Body of pancreas (tissue), 4 donors: Measurements from ENCODE around the gene NXT2. TPM values are rescaled to one million over a fixed set of nuclear protein-coding genes. Genes with fewer than 3 reads are reported as not detected.
A peak's percentile ranks its signal among the peaks of the same experiment; 100 is the strongest.

Experiments used
- ATAC-seq: fragments of 150-250 bp; one replicate; pipeline ENCODE4 v1.9.1; 2016
- DNase-seq, 4 donors: peaks; one replicate each; pipeline ENCODE4 v3.0.0-alpha.2; 2019
- H3K27ac ChIP-seq, 4 donors: fragments of 200-600 bp; sonication (generic); 1 replicate in 3 of 4; 2 replicates in 1 of 4; pipeline versions ENCODE4 v1.5.1 to v1.6.1; 2016 to 2019; ENCODE audit warnings: mild to moderate bottlenecking in 1 of 4, mixed read lengths in 1 of 4, moderate library complexity in 1 of 4
- H3K27me3 ChIP-seq, 2 donors: fragments of 200-600 bp; sonication (generic); one replicate each; pipeline ENCODE4 v1.6.0; 2016; ENCODE audit warnings: mild to moderate bottlenecking in 1 of 2
- H3K36me3 ChIP-seq, 2 donors: fragments of 200-600 bp; sonication (generic); replicated peaks in 1 of 2; 2 replicates each; pipeline ENCODE4 v1.5.1; 2016; ENCODE audit warnings: low read depth in 2 of 2; ENCODE audit not compliant: insufficient read depth in 1 of 2
- H3K4me1 ChIP-seq: fragments of 200-600 bp; sonication (generic); one replicate; pipeline ENCODE4 v1.6.0; 2016
- H3K4me3 ChIP-seq, 2 donors: fragments of 200-600 bp; sonication (generic); 1 replicate in 1 of 2; 2 replicates in 1 of 2; pipeline ENCODE4 v1.5.1; 2016 to 2019
- H3K9me3 ChIP-seq, 3 donors: fragments of 200-600 bp; sonication (generic); 1 replicate in 2 of 3; 2 replicates in 1 of 3; pipeline ENCODE4 v1.5.1; 2016
- CTCF ChIP-seq, 7 experiments: fragments of 450-650 bp in 4 of 7; fragments of 200-600 bp in 3 of 7; sonication (generic) in 3 of 7; IDR thresholded peaks; one replicate each; pipeline ENCODE4 v1.5.1; 2016 to 2019; ENCODE audit warnings: antibody characterized with exemption in 7 of 7
- POLR2A ChIP-seq, 3 donors: fragments of 450-650 bp; IDR thresholded peaks; one replicate each; pipeline ENCODE4 v1.6.1; 2016; ENCODE audit warnings: antibody characterized with exemption in 3 of 3, mild to moderate bottlenecking in 2 of 3
- WGBS, 2 donors: methylation state at CpG; one replicate each; pipeline ENCODE4 v1.1.5; 2017; 5-methylcytosine and 5-hydroxymethylcytosine counted together
- intact Hi-C: fragments of 100-400 bp; cut with DNase I; formaldehyde crosslinking; loops from one replicate; pipeline ENCODE4 v1.15.1; 2023
- total RNA-seq, 2 donors: library from RNA; depleted of rRNA; stranded (reverse); fragments of >200 nt; gene quantifications; one replicate each; pipeline ENCODE4 v1.1.0, GENCODE V29; 2016

Gene NXT2
- 1 to 10 TPM; 4.6 to 9.3 TPM for total RNA-seq

GRCh38 chrX:109536439-109537323 lies at the start of gene NXT2:
Gene NXT2, plus strand, starts transcription at chrX:109536844. Its CDS starts 163 bp downstream, at chrX:109537007.
- Histone ChIP-seq H3K27me3 (no peaks in the 10 kb centered on the region), H3K27ac (peak within 1 kb of the TSS; percentile 70 to 96 (median 89)), H3K9me3 (no peaks in the 10 kb centered on the region), H3K4me3 (peak within 1 kb of the TSS in 1 of 2 donors; percentile 3), H3K36me3 (no peaks in the 10 kb centered on the region), H3K4me1 (no peaks in the 10 kb centered on the region)
- intact Hi-C loops: no loop called here
- TF ChIP-seq POLR2A (IDR thresholded peaks at IDR 0.05): peak; percentile 65 to 93 (median 90)
- peak in 1 of 7 experiments; percentile 1 for TF ChIP-seq CTCF (IDR thresholded peaks at IDR 0.05)
- DNase-seq (peak; percentile 90 to 94 (median 92)), ATAC-seq (peak; percentile 98)
- WGBS, 2 donors: 2 to 5% methylated on average over 19 to 34 of the region's 43 CpGs

DNA sequence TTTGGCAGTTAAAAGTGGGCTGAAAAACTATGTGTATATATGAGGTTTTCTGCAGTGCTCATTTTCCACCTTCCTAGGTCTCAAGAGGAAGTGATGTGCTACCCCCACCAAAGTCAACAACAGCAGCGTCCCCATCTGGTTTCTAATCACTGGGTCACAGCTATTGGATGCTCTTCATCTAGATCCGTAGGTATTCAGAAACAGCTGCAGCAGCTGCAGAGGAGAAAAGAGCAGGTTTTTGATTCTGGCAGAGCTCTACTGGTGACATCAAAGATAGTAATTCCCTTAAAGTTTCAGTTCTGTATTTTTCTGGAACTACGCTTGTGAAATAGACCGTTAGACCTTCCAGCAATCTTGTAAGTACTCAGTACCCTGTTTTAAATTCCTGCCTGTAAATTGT lies 49.0 kb upstream of the NXT2 start:
- ATAC-seq: no peak
- no peak overlapping the region for H3K4me3 ChIP-seq
- DNase-seq: no peak
- TF ChIP-seq CTCF (IDR thresholded peaks at IDR 0.05) (no peak), POLR2A (IDR thresholded peaks at IDR 0.05) (no peak)
- no peaks in the 10 kb centered on the region for H3K4me1 ChIP-seq
- intact Hi-C loops: no loop called here
- WGBS, 2 donors: 41 to 43% methylated on average over 4 of the region's 4 CpGs
- no peak overlapping the region for H3K27ac ChIP-seq
- no peaks in the 10 kb centered on the region for H3K36me3 ChIP-seq
- H3K9me3 ChIP-seq: no peaks in the 10 kb centered on the region
- H3K27me3 ChIP-seq: no peaks in the 10 kb centered on the region

- Histone ChIP-seq H3K9me3 (no peaks in the 10 kb centered on the region), H3K36me3 (no peaks in the 10 kb centered on the region), H3K4me3 (no peak overlapping the region), H3K4me1 (no peaks in the 10 kb centered on the region), H3K27ac (no peak overlapping the region), H3K27me3 (no peaks in the 10 kb centered on the region)
- whole genome bisulfite sequencing, 2 donors: 77 to 91% methylated on average over 2 of the region's 2 CpGs
- no peak for DNase-seq
- no peak for ATAC-seq
- intact Hi-C loops: no loop called here
- TF ChIP-seq CTCF (IDR thresholded peaks at IDR 0.05) (no peak), POLR2A (IDR thresholded peaks at IDR 0.05) (no peak)
Measured at GRCh38 chrX:109489174-109489573, 47.5 kb upstream of the NXT2 start.

- Histone ChIP-seq H3K36me3 (no peaks in the 10 kb centered on the region), H3K27ac (no peak overlapping the region), H3K4me1 (no peaks in the 10 kb centered on the region), H3K9me3 (no peaks in the 10 kb centered on the region), H3K4me3 (no peak overlapping the region), H3K27me3 (no peaks in the 10 kb centered on the region)
- ATAC-seq: no peak
- TF ChIP-seq CTCF (IDR thresholded peaks at IDR 0.05) (no peak), POLR2A (IDR thresholded peaks at IDR 0.05) (no peak)
- DNase-seq: no peak
- intact Hi-C loops: loop anchor here (10.0 kb wide), 1 partner anchor 126 kb away; the partner anchor contains the start of gene KCNE5
- WGBS, 2 donors: 85% methylated on average over 1 of the region's 1 CpG; no CpG with 5 or more reads in 1 of the 2 donors
Measured at GRCh38 chrX:109498434-109498833, 38.2 kb upstream of the NXT2 start.
